ENCODE results near the gene IL7R.

- no peak for TF ChIP-seq CTCF (IDR thresholded peaks at IDR 0.05)
- TF ChIP-seq POLR2A (IDR thresholded peaks at IDR 0.05) = no peak
Observed at GRCh38 chr5:35904443-35905132, 47.9 kb downstream of the IL7R start.
